GM23248 (cell line): ENCODE measurements around the gene CNIH1. TPM values are rescaled to one million over a fixed set of nuclear protein-coding genes. Genes with fewer than 3 reads are reported as not detected.

Experiments
- DNase-seq: peaks from one replicate; pipeline ENCODE4 v3.0.0-alpha.2; 2015
- H2AFZ ChIP-seq: fragments of 200-600 bp; sonication (generic); 2 replicates; pipeline ENCODE4 v1.6.1; 2016; ENCODE audit warnings: antibody characterized with exemption
- H3F3A ChIP-seq: fragments of 200-600 bp; sonication (generic); 2 replicates; pipeline ENCODE4 v1.6.1; 2016; ENCODE audit warnings: mild to moderate bottlenecking, antibody characterized with exemption, mixed run types; ENCODE audit not compliant: insufficient read depth
- H3K27ac ChIP-seq: fragments of 200-600 bp; sonication (generic); 2 replicates; pipeline ENCODE4 v1.5.1; 2016; ENCODE audit warnings: mild to moderate bottlenecking
- H3K27me3 ChIP-seq: fragments of 200-600 bp; sonication (generic); replicated peaks from 2 replicates; pipeline ENCODE4 v1.6.1; 2016; ENCODE audit warnings: mild to moderate bottlenecking; ENCODE audit not compliant: insufficient read depth
- H3K36me3 ChIP-seq: fragments of 200-600 bp; sonication (generic); 2 replicates; pipeline ENCODE4 v1.6.1; 2016; ENCODE audit warnings: low read depth, mild to moderate bottlenecking
- H3K4me1 ChIP-seq: fragments of 200-600 bp; sonication (generic); 2 replicates; pipeline ENCODE4 v1.6.1; 2016; ENCODE audit warnings: mild to moderate bottlenecking; ENCODE audit not compliant: insufficient read depth
- H3K4me2 ChIP-seq: fragments of 200-600 bp; sonication (generic); one replicate; pipeline ENCODE4 v1.6.1; 2016; ENCODE audit warnings: mild to moderate bottlenecking; ENCODE audit not compliant: unreplicated experiment
- H3K4me3 ChIP-seq: fragments of 200-600 bp; sonication (generic); 2 replicates; pipeline ENCODE4 v1.5.1; 2016; ENCODE audit warnings: mild to moderate bottlenecking
- H3K79me2 ChIP-seq: fragments of 200-600 bp; sonication (generic); 2 replicates; pipeline ENCODE4 v1.6.1; 2016; ENCODE audit warnings: mild to moderate bottlenecking; ENCODE audit not compliant: insufficient read depth
- H3K9ac ChIP-seq: fragments of 200-600 bp; sonication (generic); 2 replicates; pipeline ENCODE4 v1.6.1; 2016; ENCODE audit warnings: mild to moderate bottlenecking
- H3K9me2 ChIP-seq: fragments of 200-600 bp; sonication (generic); 2 replicates; pipeline ENCODE4 v1.6.1; 2016; ENCODE audit warnings: mixed run types, mild to moderate bottlenecking, moderate library complexity; ENCODE audit not compliant: insufficient read depth
- H3K9me3 ChIP-seq: fragments of 200-600 bp; sonication (generic); one replicate; pipeline ENCODE4 v1.6.1; 2017; ENCODE audit warnings: low read depth
- H4K20me1 ChIP-seq: fragments of 200-600 bp; sonication (generic); 2 replicates; pipeline ENCODE4 v1.6.0; 2016; ENCODE audit not compliant: insufficient read depth
- EZH2 ChIP-seq: fragments of 200-600 bp; sonication (generic); IDR thresholded peaks from 2 replicates; pipeline ENCODE4 v1.6.1; 2018; ENCODE audit warnings: antibody characterized with exemption, mild to moderate bottlenecking; ENCODE audit not compliant: insufficient read depth, poor library complexity, severe bottlenecking
- EZH2phosphoT487 ChIP-seq: fragments of 200-600 bp; sonication (generic); IDR thresholded peaks from 2 replicates; pipeline ENCODE4 v1.6.1; 2018; ENCODE audit warnings: antibody characterized with exemption, moderate library complexity, mild to moderate bottlenecking, low read depth; ENCODE audit not compliant: insufficient read depth
- WGBS, 2 experiments: methylation state at CpG; one replicate each; pipeline ENCODE4 v1.1.6; 2015 to 2017; ENCODE audit warnings: low lambda C conversion rate in 2 of 2, low coverage in 1 of 2; ENCODE audit errors: missing lambda C conversion rate in 2 of 2; 5-methylcytosine and 5-hydroxymethylcytosine counted together
- in situ Hi-C: fragments of 300-500 bp; cut with MboI; formaldehyde crosslinking; loops from 2 replicates; pipeline ENCODE4 v1.15.0; 2020
- polyA plus RNA-seq: library from polyadenylated mRNA; unstranded; fragments of >200 nt; fragmentation: Nextera tagmentation; extraction: Ambion mirVana; gene quantifications from 2 replicates; pipeline ENCODE4 v1.2.1, GENCODE V29; 2016
- total RNA-seq: library from RNA; depleted of rRNA; stranded (reverse); fragments of >200 nt; shearing (Covaris generic); gene quantifications from 2 replicates; pipeline ENCODE4 v1.2.3, GENCODE V29; 2014

Gene CNIH1
- total and polyA plus RNA-seq, 2 experiments from 2014 or later = 259 to 315 TPM

DNA sequence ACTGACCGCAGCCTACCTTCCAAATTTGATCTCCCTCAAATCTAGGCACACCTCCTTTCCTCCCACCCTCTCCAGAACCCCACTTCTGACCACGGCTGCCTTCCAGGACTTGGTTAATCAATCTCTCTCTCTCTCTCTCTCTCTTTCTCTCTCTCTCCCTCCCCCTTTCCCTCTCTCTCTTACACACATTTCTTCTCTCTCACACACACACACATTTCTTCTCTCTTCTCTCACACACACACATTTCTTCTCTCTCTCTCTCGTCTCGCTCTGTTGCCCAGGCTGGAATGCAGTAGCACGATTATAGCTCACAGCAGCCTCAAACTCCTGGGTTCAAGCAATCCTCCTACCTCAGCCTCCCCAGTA is 48.1 kb upstream of the CNIH1 start:
- WGBS, 2 experiments = 3 to 4% methylated on average over 5 of the region's 5 CpGs
- Histone ChIP-seq H3K36me3 (no peaks in the 10 kb centered on the region; the same call in 1 of the 2 replicates), H3F3A (peaks cover 21% of the 10 kb centered on the region), H3K79me2 (peaks cover 41% of the 10 kb centered on the region), H3K4me2 (peak overlapping the region; percentile 80), H3K9ac (peak overlapping the region; percentile 91), H4K20me1 (0 out of 2 replicates have a peak, but pooled peaks cover 3% of the 10 kb centered on the region), H3K9me2 (no peaks in the 10 kb centered on the region), H3K4me1 (peaks cover 27% of the 10 kb centered on the region), H3K27ac (peak overlapping the region; percentile 90), H3K4me3 (peak overlapping the region; percentile 88), H2AFZ (peak overlapping the region; percentile 99), H3K9me3 (no peaks in the 10 kb centered on the region), H3K27me3 (no peaks in the 10 kb centered on the region)
- no peak for DNase-seq
- in situ Hi-C loops = no loop called here
- TF ChIP-seq EZH2 = no peak
- TF ChIP-seq EZH2phosphoT487 = no peak

DNA sequence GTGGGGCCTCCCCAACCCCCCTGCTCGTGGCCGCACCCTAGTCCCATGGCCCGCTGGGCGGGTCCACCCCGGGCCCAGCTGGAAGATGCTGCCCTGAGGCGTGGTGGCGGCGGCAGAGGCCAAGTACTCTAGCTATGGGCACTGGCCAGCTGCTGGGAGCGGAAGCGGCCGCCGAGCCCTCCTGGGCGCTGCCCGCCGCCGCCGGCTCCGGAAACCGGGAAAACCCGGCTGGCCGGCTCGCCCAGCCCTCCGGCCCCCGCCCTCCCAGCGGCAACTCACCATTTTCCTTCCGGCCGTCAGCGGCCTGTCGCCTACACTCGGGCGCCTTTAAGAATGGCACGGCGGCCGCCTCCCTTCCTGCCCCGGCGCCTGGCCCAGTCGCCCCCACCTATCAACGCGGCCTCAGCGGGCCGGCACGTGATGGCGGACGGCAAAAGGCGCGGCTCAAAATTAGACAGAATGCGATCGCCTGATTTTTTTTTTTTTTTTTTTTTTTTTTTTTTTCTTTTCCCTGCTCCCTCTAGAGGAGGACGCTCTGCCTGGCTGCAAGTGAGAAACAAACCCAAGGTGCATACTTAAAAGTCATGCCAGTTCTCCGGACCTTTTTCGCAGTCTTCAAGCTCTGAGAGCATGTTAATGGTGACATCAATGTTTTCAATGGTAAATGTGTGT is 47.6 kb upstream of the CNIH1 start, which contains the start of gene GMFB:
TSS of gene GMFB (minus strand) at position 335 of the 672 bp plus-strand sequence. CDS start at position 282, 53 bp downstream.
- peaks cover 21% of the 10 kb centered on the region for H3F3A ChIP-seq
- H3K9me3 ChIP-seq = no peaks in the 10 kb centered on the region
- peak within 1 kb of the TSS; percentile 91 for H3K9ac ChIP-seq
- H3K4me1 ChIP-seq = peaks cover 27% of the 10 kb centered on the region
- DNase-seq = peak; percentile 97
- in situ Hi-C loops = no loop called here
- H3K9me2 ChIP-seq = no peaks in the 10 kb centered on the region
- peak within 1 kb of the TSS; percentile 99 for H2AFZ ChIP-seq
- WGBS, 2 experiments = 1% methylated on average over 35 to 46 of the region's 51 CpGs
- H3K36me3 ChIP-seq = no peaks in the 10 kb centered on the region; the same call in 1 of the 2 replicates
- H3K27ac ChIP-seq = peak within 1 kb of the TSS; percentile 90
- H3K27me3 ChIP-seq = no peaks in the 10 kb centered on the region
- 0 out of 2 replicates have a peak, but pooled peaks cover 4% of the 10 kb centered on the region for H4K20me1 ChIP-seq
- H3K4me2 ChIP-seq = peak within 1 kb of the TSS; percentile 96
- peak within 1 kb of the TSS; percentile 88 for H3K4me3 ChIP-seq
- TF ChIP-seq EZH2 (no peak), EZH2phosphoT487 (no peak)
- H3K79me2 ChIP-seq = peaks cover 46% of the 10 kb centered on the region

DNA sequence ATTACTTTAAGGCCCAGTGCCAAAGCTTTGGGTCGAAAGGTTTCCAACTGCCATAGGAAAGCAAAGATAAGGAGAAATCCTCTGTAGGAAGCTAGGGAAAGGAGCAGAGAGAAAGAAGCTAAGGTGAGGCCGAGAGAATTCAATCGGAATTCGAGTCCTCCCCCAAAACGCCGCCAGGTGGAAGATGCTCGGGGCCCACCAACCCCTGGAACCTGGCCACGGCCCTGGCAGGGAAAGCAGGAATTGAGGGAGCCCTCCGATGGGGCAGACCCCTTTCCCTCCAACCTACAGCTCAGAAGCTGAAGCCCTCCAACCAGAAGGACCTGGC is 47.1 kb upstream of the CNIH1 start:
- DNase-seq = no peak
- WGBS, 2 experiments = 1 to 2% methylated on average over 9 of the region's 9 CpGs
- Histone ChIP-seq H3K4me1 (peaks cover 27% of the 10 kb centered on the region), H3F3A (peaks cover 21% of the 10 kb centered on the region), H3K9me2 (no peaks in the 10 kb centered on the region), H2AFZ (peak overlapping the region; percentile 49), H3K36me3 (peaks cover 4% of the 10 kb centered on the region), H3K79me2 (peaks cover 51% of the 10 kb centered on the region), H3K4me2 (peak overlapping the region; percentile 96), H4K20me1 (0 out of 2 replicates have a peak, but pooled peaks cover 4% of the 10 kb centered on the region), H3K4me3 (peak overlapping the region; percentile 88), H3K27me3 (no peaks in the 10 kb centered on the region), H3K9ac (peak overlapping the region; percentile 91), H3K27ac (peak overlapping the region; percentile 90), H3K9me3 (no peaks in the 10 kb centered on the region)
- TF ChIP-seq EZH2 (no peak), EZH2phosphoT487 (no peak)
- in situ Hi-C loops = no loop called here

DNA sequence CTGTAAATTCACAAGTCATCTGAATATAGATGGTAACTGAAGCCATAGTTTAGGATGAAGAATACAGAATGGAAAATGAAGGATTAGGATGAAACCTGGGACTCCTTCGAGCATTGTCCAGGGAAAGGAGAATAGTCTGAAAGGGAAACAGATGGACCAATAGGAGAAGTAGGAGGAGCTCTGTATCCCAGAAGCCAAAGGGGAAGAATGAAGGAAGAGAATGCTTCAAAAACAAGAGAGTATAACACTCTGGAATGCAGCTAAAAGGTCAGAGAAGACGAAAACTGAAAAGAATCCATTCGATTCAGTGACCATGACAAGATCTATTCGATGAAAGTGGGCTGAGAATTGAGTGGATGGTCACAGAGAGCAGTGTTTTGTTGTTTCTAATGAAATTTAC is 46.6 kb upstream of the CNIH1 start:
- Histone ChIP-seq H3K9me3 (no peaks in the 10 kb centered on the region), H3K9me2 (no peaks in the 10 kb centered on the region), H2AFZ (peak overlapping the region; percentile 49), H3F3A (peaks cover 21% of the 10 kb centered on the region), H4K20me1 (0 out of 2 replicates have a peak, but pooled peaks cover 4% of the 10 kb centered on the region), H3K27me3 (no peaks in the 10 kb centered on the region), H3K4me2 (peak overlapping the region; percentile 96), H3K9ac (peak overlapping the region; percentile 91), H3K36me3 (peaks cover 9% of the 10 kb centered on the region), H3K27ac (peak overlapping the region; percentile 90), H3K4me3 (peak overlapping the region; percentile 88), H3K79me2 (peaks cover 56% of the 10 kb centered on the region), H3K4me1 (peaks cover 27% of the 10 kb centered on the region)
- in situ Hi-C loops = no loop called here
- TF ChIP-seq EZH2phosphoT487 (no peak), EZH2 (no peak)
- 29 to 34% methylated on average over 4 of the region's 4 CpGs for WGBS, 2 experiments
- peak; percentile 68 for DNase-seq
